GM12801 (cell line): ENCODE results near the gene KCNN4.

Experiments
- CTCF ChIP-seq: IDR thresholded peaks from one replicate; pipeline ENCODE4 v1.5.1; 2011; ENCODE audit warnings: control low read depth; ENCODE audit not compliant: insufficient read length; ENCODE audit errors: extremely low read depth

KCNN4 gene

GRCh38 chr19:43812688-43813087, 31.9 kb upstream of the KCNN4 start:
- TF ChIP-seq CTCF = no peak

- no peak for TF ChIP-seq CTCF
Measured at GRCh38 chr19:43812259-43812658, 31.5 kb upstream of the KCNN4 start.

GRCh38 chr19:43811837-43812236, 31.1 kb upstream of the KCNN4 start:
- TF ChIP-seq CTCF = no peak

GRCh38 chr19:43809762-43810696, 29.3 kb upstream of the KCNN4 start:
- TF ChIP-seq CTCF = no peak

- TF ChIP-seq CTCF = no peak
Measured at GRCh38 chr19:43807651-43808050, 26.9 kb upstream of the KCNN4 start.

GRCh38 chr19:43806848-43807247, 26.1 kb upstream of the KCNN4 start:
- TF ChIP-seq CTCF = no peak

- no peak for TF ChIP-seq CTCF
Measured at GRCh38 chr19:43804432-43804831, 23.7 kb upstream of the KCNN4 start.
